Stimulated activated CD4-positive, alpha-beta T cell treated with anti-CD3 and anti-CD28 coated beads, TNF-alpha, amount 100 ng/mL, for 4 hours (primary cell): Measurements from ENCODE around the gene HOXC5.

ENCODE experiments used
- DNase-seq, 3 experiments: peaks; one replicate each; pipeline ENCODE4 v3.0.0-alpha.2; 2020; ENCODE audit warnings: low read depth in 3 of 3

Gene HOXC5

DNA sequence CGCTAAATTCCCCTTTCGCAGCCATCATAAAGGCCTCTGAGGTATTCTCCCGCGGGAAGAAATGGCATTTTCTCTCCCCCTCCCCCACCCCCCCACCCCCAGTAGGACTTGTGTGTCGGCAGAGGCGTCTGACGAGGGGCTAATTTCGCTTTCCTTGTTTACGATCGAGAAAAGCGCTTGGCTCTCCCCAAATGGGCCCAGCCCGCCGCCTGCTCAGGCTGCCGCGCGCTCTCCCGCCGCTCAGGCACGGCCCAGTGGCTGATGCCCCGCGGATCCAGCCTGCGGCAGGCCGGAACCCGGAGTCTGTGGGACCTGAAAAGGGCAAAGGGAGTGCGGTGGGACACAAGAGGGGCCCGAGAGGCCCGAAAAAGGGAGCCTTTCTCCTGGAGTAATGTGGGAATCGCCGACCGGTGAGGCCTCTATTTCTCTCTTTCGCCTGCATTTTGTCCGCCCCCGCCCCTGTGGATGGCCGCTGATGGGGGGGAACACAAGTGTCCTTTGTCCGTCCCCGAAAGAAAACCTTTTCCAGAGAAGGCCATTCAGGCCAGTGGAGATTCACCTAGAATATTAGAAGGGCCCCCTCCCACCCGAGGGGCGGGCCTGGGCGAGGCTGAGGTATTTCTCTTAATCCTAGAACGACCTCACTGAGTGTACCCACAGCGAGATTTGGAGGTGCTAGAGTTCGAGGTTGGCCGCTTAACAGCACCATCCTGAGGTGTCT, 13.6 kb upstream of the HOXC5 start:
- no peak for DNase-seq

DNA sequence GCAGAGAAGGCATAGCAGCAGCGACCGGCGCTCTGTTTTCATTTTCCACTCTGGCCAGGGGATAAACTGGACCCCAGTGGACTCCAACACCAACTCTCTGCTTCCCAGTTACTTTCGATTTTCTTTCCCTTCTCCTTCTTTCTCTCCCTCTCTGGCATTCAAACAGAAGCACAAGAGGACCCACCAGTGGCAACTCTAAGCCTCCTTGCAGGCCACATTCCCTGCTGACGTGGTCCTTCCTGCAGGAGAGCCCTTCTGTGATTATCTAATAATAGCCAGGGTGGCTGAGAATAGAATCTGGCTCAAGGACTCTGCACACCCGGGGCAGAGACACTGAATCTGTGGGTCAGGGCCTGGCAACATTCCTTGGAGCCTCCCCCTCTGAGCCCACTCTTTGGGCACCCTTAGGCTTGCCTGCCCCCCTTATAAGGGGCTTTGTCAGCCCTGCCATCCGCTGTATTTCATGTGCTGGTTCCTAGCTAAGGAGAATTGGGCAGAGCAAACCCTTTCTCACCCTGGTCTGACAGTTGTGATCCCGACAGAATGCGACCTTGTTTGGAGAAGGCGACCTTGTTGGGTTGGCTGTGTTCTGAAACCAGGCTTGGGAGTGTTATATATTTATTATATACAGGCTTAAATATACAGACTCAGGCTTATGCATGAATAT, 12.8 kb upstream of the HOXC5 start:
- no peak for DNase-seq

DNA sequence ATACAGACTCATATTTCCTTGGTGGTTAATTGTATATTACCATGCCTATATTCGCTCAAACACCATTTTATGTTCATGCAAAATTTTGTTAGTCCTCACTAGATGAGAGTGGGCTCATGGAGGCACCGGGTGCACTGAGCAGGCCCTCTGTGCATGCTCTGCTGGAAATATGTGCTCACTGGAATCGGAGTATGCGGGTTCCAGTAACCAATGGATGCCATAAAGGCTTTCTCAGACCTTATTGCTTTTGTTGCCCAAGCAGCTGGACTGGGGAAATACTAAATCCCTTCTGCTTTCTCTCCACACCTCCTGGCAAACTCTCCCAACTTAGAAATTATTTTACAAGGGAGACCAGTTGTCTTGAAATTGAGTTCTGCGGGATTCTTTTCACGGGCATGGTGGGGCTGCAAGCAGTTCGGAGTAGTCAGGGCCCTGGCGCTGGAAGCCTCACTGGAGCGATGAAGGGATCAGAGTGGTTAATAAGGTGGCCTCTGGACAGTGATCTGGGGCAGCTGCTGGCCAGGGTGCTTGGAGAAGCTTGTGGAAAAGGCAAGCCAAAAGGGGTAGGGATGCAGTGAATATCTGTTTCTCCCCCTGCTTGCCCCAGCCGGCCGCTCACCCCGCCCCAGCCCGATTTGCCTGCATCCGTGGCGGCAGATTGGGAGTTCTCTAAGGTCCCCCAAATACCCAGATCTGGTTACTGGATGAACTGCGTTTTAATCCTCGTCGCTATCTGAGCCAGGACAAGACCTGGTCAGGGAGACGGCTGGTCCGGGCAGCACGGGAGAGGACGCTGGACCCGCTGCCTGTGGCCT, 12.1 kb upstream of the HOXC5 start:
- no peak for DNase-seq

DNA sequence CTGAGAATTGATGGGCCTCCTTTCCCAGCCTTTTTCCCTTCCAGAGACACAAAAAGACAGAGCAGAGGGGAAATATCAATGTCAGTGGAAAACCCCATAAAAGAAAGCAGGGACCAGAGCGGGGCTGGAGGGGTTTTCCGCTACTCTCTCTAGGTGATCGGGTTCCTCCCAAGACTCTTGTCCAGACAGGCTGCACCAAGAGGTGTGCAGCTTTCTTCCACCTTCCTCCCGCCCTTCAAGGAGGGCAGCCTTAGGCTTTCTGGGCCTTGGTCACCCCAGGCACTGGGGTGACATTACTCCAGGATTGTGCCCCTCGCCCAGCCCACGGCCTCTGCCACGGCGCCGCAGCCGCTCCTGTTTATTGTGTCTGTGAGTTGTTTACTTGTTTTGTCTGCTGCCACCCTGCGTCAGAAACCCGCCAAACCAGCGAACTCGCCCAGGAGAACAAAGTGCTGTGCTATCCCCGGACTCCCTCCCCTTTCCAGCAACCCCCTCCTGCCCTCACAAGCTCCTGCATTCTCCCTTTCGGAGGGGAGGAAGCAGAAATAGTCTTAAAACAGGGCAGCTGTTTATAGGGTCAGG, 11.3 kb upstream of the HOXC5 start:
- no peak for DNase-seq

DNA sequence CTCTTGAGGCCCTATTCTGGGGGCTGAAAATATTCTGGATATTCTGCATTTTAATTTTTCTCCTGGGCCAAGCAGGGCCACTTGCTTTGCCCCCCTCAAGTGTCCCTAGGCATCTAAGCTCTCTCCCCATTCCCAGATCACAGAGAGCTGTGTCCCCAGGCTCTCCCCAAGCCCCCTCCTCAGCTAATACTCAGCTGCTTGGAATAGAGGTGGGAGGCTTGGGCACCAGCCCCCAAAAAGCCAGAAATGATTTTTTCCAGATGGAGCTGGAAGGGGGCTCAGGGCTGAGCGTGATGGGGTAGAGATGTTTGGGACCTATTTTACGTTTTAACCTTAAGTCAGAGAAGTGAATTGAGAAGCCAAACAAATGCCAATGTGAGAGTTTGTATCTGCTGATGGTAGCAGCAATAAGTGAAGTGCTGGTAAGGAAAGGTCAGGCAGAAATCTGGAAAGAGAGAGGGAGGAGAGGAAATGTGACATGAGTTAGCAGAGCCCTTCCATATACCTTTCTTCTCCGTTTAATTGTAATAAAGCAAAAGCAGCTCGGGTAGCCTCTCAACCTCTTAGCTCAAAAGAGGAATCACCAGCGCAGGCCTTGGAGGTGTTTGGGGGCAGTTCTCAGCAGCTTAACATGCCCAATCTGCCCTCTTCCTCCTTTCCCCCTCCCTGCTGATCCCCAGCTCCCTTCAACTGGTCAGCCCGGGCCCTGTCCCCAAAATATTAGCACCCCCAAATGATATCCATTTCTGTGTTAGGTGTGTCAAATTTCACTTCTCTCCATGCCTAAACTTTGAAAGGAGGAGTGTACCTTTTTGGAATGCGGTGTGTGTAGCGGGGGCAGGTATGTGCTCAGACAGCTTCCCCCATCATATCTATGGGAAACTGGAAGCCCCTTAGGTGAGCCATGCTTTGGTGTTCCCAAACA, 9.6 kb upstream of the HOXC5 start:
- DNase-seq: no peak

DNA sequence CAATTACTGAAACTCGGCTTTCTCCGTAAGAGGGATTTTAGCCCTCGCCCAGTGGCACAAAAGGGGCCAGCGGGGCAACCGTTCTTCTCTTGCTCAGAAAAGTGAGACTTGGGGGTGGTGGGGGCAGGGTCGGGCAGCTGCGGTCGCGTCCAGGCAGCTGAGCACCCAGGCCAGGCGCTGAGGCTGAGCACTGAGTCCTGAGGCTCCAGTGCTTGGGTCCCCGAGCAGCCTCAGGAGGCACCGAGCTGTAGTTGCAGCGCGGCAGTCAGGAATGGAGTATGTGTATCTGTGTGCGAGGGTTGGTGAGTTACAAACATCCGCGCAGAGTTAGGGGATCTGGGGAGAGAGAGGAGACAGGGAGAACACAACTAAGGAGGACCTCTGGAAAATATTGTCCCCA, 8.7 kb upstream of the HOXC5 start:
- no peak for DNase-seq

DNA sequence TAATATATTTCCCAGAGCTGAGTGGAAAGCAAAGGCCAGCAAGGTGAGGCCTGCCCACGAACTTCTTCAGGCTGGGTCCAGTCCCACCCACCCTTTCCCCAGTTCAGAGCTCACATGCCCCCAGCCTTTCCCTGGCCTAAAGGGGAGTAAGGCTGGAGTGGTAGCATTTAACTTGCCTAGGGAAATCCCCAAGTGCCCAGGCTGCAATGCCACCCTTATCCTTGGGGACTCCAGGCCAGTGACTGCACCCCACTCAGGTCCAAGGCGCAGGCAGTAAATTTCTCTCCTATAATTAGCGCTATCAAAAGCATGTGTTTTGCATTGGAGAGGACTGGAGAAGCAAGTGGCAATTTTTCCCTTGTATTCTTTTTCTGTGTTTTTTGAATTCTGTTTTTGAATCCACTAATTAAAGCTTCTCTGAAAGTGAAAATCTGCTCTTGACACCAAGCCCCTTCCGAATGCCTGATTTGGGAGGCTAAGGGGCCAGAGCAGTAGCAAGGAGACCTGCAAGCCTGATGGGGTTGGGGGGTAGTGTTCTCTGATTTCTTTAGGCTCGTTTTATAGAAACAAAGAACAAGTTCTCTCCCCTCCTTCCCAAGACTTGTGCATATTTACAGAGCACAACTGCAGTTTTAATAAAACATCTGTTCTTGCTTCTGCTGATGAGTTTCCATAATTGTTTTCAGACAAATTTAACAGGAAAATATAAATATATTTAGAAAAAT, 8.1 kb upstream of the HOXC5 start:
- no peak for DNase-seq

DNA sequence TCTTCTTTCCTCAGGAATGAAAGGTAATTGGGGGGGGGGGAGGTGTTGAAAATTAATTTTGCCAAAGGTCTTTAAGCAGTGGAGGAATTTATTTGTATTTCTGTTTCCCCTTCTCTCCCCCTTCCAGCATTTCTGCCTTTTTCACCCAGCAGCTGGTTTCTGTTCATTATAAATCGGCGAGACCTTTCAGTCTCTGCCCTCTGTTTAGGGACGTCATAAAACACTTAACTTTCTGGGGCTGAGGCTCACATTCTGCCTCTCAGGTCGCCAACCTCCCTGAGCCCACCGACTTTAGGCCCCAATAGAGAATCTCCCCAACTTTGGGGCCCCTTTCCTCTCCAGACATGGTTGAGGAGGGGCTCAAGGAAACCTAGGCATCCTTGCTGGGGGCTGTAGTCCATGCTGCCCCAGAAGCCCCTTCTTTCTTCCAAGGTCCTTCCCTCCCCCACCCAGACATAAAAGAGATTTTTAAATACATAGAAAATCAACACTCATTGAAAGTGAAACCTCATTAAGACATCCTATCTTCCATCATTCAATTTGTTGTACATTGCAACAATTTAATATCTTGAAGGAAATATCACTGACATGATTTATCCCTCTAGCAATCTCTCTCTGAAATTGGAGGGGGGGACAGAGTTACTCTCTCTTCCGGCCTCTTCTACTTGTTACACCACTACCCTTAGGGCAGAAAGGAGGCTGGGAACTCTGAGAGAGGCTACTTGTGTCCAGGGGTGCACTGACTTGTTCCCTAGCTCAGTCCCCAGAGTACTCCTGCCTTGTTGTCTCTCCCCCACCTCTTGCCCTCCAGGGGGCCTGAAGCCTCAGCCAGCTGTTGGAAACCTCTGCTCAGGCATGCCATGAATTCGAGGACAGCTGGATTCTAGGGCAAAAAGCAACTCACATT, 7.1 kb upstream of the HOXC5 start:
- no peak for DNase-seq

DNA sequence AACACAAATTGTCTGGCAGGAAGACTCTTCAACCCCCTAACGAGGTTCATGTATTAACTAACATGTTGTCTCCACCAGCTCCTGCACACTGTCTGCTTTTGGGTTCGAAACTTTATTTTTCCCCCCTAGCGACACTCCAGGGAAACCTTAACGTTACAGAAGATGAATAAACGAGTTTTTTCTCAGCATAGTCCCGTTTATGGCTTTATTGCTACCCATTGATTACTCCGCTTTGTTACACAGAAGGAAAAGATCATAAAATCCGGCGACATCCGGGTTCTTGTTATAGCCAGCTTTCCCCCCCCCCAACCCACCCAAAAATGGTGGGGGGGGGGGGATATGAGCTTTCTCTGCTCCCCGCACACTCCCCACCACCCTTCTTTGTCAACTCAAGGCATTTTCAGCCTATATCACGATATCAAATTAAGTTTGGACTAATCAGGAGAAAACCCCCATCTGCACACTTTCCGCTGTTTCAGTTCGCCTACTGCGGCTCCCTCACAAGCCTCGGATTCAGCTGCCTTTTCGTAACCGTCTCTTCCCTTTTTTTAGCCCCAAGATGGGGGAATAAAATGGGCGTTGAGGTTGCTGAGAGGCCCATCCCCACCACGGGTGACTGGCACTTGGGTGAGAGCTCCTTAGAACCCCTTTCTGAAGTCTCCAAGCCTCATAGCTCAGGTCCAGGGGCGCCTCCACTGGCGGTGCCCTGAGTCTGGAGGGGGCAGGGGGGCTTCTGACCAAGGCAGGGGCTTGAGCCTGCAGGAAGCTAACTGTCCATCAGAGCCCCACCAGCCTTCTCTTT, 6.0 kb upstream of the HOXC5 start:
- no peak for DNase-seq

DNA sequence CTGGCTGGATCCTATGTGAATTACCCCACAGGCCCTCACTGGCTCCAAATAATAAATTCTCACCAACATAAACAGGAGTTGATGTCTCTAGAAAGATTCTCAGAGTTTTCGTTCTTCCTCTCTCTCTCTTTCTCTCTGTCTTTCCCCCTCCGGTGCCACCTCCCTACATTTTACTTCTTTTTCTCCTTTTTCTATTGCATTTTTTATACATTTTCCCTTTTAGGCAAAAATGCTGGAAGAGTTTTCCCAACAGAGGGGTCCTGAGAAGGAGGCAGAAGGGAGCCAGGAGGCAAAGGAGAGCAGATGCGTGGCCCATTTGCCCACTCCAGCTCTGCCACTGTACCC, 5.4 kb upstream of the HOXC5 start:
- no peak for DNase-seq

DNA sequence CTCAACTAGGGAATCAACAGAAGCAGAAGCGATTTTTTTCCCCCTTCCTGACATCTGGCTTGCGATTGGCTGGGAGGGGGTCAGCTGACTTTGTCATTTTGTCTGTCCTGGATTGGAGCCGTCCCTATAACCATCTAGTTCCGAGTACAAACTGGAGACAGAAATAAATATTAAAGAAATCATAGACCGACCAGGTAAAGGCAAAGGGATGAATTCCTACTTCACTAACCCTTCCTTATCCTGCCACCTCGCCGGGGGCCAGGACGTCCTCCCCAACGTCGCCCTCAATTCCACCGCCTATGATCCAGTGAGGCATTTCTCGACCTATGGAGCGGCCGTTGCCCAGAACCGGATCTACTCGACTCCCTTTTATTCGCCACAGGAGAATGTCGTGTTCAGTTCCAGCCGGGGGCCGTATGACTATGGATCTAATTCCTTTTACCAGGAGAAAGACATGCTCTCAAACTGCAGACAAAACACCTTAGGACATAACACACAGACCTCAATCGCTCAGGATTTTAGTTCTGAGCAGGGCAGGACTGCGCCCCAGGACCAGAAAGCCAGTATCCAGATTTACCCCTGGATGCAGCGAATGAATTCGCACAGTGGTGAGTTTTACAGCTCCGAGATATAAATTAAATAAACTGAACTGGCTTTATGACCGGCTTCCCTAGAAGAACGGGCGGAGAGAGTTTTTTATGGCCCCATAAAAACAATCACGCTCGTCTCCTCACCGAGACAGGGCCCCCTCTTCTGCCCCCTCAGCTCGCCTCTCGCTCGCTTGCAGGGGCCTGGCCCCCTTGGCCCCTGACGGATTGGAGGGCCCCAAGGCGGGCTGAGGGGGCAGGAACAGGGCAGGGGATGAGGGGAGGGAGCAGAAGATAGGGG, 4.3 kb upstream of the HOXC5 start, which contains the start of gene HOXC6:
Gene HOXC6 (plus strand): TSS at position 127 of the 888 bp plus-strand sequence. CDS start 82 bp downstream, at position 209.
- no peak for DNase-seq

DNA sequence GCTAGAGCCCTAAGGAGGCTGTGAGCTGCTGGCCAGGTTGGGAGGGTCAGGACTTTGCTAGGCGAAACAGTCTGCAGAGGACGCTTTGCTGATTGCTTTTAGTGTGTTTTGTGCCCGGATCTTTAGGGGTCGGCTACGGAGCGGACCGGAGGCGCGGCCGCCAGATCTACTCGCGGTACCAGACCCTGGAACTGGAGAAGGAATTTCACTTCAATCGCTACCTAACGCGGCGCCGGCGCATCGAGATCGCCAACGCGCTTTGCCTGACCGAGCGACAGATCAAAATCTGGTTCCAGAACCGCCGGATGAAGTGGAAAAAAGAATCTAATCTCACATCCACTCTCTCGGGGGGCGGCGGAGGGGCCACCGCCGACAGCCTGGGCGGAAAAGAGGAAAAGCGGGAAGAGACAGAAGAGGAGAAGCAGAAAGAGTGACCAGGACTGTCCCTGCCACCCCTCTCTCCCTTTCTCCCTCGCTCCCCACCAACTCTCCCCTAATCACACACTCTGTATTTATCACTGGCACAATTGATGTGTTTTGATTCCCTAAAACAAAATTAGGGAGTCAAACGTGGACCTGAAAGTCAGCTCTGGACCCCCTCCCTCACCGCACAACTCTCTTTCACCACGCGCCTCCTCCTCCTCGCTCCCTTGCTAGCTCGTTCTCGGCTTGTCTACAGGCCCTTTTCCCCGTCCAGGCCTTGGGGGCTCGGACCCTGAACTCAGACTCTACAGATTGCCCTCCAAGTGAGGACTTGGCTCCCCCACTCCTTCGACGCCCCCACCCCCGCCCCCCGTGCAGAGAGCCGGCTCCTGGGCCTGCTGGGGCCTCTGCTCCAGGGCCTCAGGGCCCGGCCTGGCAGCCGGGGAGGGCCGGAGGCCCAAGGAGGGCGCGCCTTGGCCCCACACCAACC, 3.1 kb upstream of the HOXC5 start:
- DNase-seq: no peak

DNA sequence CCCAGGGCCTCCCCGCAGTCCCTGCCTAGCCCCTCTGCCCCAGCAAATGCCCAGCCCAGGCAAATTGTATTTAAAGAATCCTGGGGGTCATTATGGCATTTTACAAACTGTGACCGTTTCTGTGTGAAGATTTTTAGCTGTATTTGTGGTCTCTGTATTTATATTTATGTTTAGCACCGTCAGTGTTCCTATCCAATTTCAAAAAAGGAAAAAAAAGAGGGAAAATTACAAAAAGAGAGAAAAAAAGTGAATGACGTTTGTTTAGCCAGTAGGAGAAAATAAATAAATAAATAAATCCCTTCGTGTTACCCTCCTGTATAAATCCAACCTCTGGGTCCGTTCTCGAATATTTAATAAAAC, 2.4 kb upstream of the HOXC5 start:
- DNase-seq: no peak

DNA sequence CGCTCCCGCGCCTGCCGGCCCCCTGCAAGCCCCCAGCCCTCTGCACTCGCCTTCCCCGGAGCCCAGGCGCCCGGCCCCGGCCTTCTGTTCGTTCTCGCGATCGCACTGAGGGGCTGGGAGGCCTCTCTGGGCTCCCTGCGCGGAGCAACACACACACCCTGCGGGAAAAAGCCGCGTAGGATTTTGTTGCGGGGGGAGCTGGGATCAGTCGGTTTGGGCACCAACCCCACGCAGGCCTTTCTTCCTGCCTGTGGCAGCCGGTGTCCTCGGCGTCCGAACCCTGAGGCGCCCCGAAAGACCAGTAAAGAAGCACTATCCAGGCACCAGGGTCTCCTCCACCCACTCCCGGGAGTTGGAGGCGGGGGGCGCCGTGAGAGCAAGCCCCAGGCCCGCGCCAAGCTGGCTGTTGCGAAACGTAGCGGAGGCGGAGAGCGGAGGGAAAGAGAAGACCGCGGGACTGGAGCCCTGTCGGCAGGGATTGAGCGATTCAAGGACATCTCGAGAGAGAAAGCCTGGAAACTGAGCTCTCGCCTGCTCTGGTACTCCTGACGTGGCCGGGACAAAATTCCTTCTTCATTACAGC, 1.9 kb upstream of the HOXC5 start:
- no peak for DNase-seq

DNA sequence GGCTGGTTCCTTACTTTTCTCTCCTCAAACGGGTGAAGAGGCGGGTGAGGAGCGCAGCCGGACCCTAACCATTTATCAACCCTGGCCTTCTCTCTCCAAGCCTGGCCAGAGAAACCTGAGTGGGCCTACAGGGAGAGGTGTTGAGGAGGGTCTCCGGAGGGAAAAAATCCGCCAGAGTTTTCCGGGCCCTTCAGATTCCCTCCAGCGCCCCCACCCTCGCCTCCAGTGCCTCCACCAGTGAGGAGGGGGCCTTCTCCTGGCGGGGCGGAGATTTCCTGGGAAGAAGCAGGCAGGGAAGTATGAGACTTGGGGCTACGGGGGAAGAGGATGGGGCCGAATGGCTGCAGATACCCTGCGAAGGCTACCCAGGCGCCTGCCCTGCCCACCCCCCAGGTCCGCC, 1.4 kb upstream of the HOXC5 start:
- DNase-seq: no peak

DNA sequence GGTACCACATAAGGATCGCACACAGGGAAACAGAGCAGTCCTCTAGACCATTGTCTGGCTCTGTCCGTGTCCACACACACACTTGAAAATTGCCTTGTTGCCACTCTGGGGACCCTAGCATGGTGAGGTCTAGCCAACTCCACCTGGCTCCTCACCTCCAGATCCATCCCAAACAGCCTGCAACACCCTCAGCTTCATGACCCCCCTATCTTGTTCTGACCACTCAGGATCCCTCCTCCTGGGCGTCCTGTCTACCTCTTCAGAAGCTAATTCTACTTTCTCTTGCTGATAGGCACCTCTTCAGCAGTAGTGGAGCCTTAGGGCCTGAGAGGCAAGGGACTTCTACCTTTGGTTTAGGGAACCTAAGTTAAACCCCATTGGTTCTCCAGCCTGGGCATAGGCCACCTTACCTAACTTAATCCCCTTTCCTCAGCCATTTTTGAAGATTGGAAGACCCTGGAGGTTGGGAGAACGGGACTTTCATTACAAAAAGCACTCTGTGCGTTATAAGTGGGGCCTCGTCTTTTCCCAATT, 697 bp upstream of the HOXC5 start:
- DNase-seq: no peak
